ENCODE results near the gene MSX2. TPM values are rescaled to one million over a fixed set of nuclear protein-coding genes. Genes with fewer than 3 reads are reported as not detected.

The MSX2 gene
- total and polyA plus RNA-seq, 9 of the 15 experiments (the other 6 are each of a cell fraction or from before 2014, with no cell fraction given): not detected

- no peak for FAIRE-seq
- peaks cover 33 to 60% of the 10 kb centered on the region in 2 experiments for H3K27me3 ChIP-seq (ENCODE audit: control insufficient read depth in 2 of 2, insufficient read depth in 2 of 2, low read length in 2 of 2)
- in situ Hi-C loops (cut with MboI): no loop called here
Measured at GRCh38 chr5:174723315-174723978, 935 bp upstream of the MSX2 start.

GRCh38 chr5:174723979-174724483 is 351 bp upstream of the MSX2 start:
- H3K27me3 ChIP-seq (ENCODE audit: control insufficient read depth in 2 of 2, insufficient read depth in 2 of 2, low read length in 2 of 2): peaks cover 33 to 59% of the 10 kb centered on the region in 2 experiments
- ChIA-PET POLR2A (no interaction called here), CTCF (ENCODE audit: low intra/inter-chr PET ratio) (no interaction called here)
- no TSS peak for BruUV-seq (replicated peaks)
- 27% methylated on average over 15 of the region's 20 CpGs for WGBS (ENCODE audit: insufficient coverage, low coverage, missing lambda C conversion rate)
- ATAC-seq (no peak), DNase-seq (ENCODE audit: extremely low read depth in 1 of 4, low spot score in 3 of 4) (peak in 1 of 4 experiments; percentile 60), FAIRE-seq (no peak)
- no peaks in the 10 kb centered on the region for H3K9me3 ChIP-seq (replicated peaks; ENCODE audit: control insufficient read depth, insufficient read depth, low read depth, low read length)
- no peaks in the 10 kb centered on the region for H4K20me1 ChIP-seq (replicated peaks; ENCODE audit: control insufficient read depth, insufficient read depth, low read length)
- no peaks in the 10 kb centered on the region for H3K9me1 ChIP-seq (ENCODE audit: control insufficient read depth, insufficient read depth, low read length)
- intact Hi-C loops (cut with micrococcal nuclease) (no loop called here), in situ Hi-C loops (cut with MboI) (no loop called here)
- no peak overlapping the region for H3K4me2 ChIP-seq (ENCODE audit: insufficient read depth, low read length)
- H3K9ac ChIP-seq (ENCODE audit: insufficient read depth in 1 of 2, low read depth in 2 of 2, low read length in 2 of 2): no peak overlapping the region
- H2AFZ ChIP-seq (ENCODE audit: low read depth, low read length): no peak overlapping the region
- H3K4me1 ChIP-seq (replicated peaks in 1 of 2; ENCODE audit: control insufficient read depth in 2 of 2, insufficient read depth in 2 of 2, low read length in 2 of 2): peaks cover 0 to 8% of the 10 kb centered on the region in 2 experiments; a peak in 1 of 5 replicates
- no peak overlapping the region for H3K4me3 ChIP-seq
- H3K79me2 ChIP-seq (ENCODE audit: control insufficient read depth, insufficient read depth, low read length): no peaks in the 10 kb centered on the region
- no peaks in the 10 kb centered on the region for H3K36me3 ChIP-seq (ENCODE audit: control insufficient read depth, insufficient read depth, low read length)
- H3K27ac ChIP-seq (ENCODE audit: extremely low read depth, low read depth, low read length): no peak overlapping the region
- no peak for TF ChIP-seq ETV1 (tag; conservative IDR thresholded peaks at IDR 0.05; ENCODE audit: low read depth)
- TF ChIP-seq ZBED1 (IDR thresholded peaks at IDR 0.05): no peak
- TF ChIP-seq ZMIZ1 (IDR thresholded peaks at IDR 0.05; ENCODE audit: low read depth in 2 of 2, low read length in 2 of 2): no peak
- no peak for TF ChIP-seq ILF3 (IDR thresholded peaks at IDR 0.05; ENCODE audit: borderline replicate concordance)
- TF ChIP-seq VEZF1 (CRISPR knock-in tag; IDR thresholded peaks at IDR 0.05): peak; percentile 37
- TF ChIP-seq ESRRA (IDR thresholded peaks at IDR 0.05; ENCODE audit: borderline replicate concordance, low read depth): no peak

More at GRCh38 chr5:174723315-174723978, 935 bp upstream of the MSX2 start:
- POLR2A ChIA-PET: no interaction called here
- intact Hi-C loops (cut with micrococcal nuclease): no loop called here
- WGBS (ENCODE audit: insufficient coverage, low coverage, missing lambda C conversion rate): 1% methylated on average over 19 of the region's 23 CpGs
- no peak overlapping the region for H3K27ac ChIP-seq (ENCODE audit: extremely low read depth, low read depth, low read length)
- CTCF ChIA-PET (ENCODE audit: low intra/inter-chr PET ratio): no interaction called here
- no peak overlapping the region for H3K9ac ChIP-seq (ENCODE audit: insufficient read depth in 1 of 2, low read depth in 2 of 2, low read length in 2 of 2)
- no peak overlapping the region for H3K4me2 ChIP-seq (ENCODE audit: insufficient read depth, low read length)
- no peaks in the 10 kb centered on the region for H3K79me2 ChIP-seq (ENCODE audit: control insufficient read depth, insufficient read depth, low read length)
- no peaks in the 10 kb centered on the region for H4K20me1 ChIP-seq (replicated peaks; ENCODE audit: control insufficient read depth, insufficient read depth, low read length)
- no peak overlapping the region for H2AFZ ChIP-seq (ENCODE audit: low read depth, low read length)
- no TSS peak for BruUV-seq (replicated peaks)
- H3K4me3 ChIP-seq: no peak overlapping the region
- peaks cover 0 to 8% of the 10 kb centered on the region in 2 experiments; a peak in 1 of 5 replicates for H3K4me1 ChIP-seq (replicated peaks in 1 of 2; ENCODE audit: control insufficient read depth in 2 of 2, insufficient read depth in 2 of 2, low read length in 2 of 2)
- no peak for ATAC-seq
- no peak for DNase-seq (ENCODE audit: extremely low read depth in 1 of 4, low spot score in 3 of 4)
- no peaks in the 10 kb centered on the region for H3K36me3 ChIP-seq (ENCODE audit: control insufficient read depth, insufficient read depth, low read length)
- H3K9me1 ChIP-seq (ENCODE audit: control insufficient read depth, insufficient read depth, low read length): no peaks in the 10 kb centered on the region
- TF ChIP-seq NELFE (IDR thresholded peaks at IDR 0.05; ENCODE audit: insufficient read depth, insufficient read length) (no peak), ZBTB7A (IDR thresholded peaks at IDR 0.05; ENCODE audit: borderline replicate concordance, control insufficient read depth, low read depth, low read length) (no peak), ETV6 (IDR thresholded peaks at IDR 0.05; ENCODE audit: borderline replicate concordance in 1 of 2, low read depth in 2 of 2, low read length in 1 of 2) (no peak), ETV6 (CRISPR knock-in tag; IDR thresholded peaks at IDR 0.05; ENCODE audit: borderline replicate concordance) (no peak)
- no peaks in the 10 kb centered on the region for H3K9me3 ChIP-seq (replicated peaks; ENCODE audit: control insufficient read depth, insufficient read depth, low read depth, low read length)
